Vagina (tissue), 2 donors: ENCODE results near the gene CD101. TPM values are rescaled to one million over a fixed set of nuclear protein-coding genes. Genes with fewer than 3 reads are reported as not detected.

Source experiments
- DNase-seq, 2 donors: peaks; one replicate each; pipeline ENCODE4 v3.0.0-alpha.2; 2017; ENCODE audit errors: extremely low spot score in 2 of 2
- H3K27ac ChIP-seq: fragments of 200-600 bp; sonication (generic); one replicate; pipeline ENCODE4 v1.5.1; 2019
- H3K27me3 ChIP-seq: fragments of 200-600 bp; sonication (generic); one replicate; pipeline ENCODE4 v1.5.1; 2019
- H3K36me3 ChIP-seq, 2 donors: fragments of 200-600 bp; sonication (generic); one replicate each; pipeline ENCODE4 v1.5.1; 2017 to 2019
- H3K4me1 ChIP-seq: fragments of 200-600 bp; sonication (generic); one replicate; pipeline ENCODE4 v1.5.1; 2019
- H3K4me3 ChIP-seq, 2 donors: fragments of 200-600 bp; sonication (generic); 1 replicate in 1 of 2; 2 replicates in 1 of 2; pipeline ENCODE4 v1.5.1; 2016 to 2019
- H3K9me3 ChIP-seq: fragments of 200-600 bp; sonication (generic); one replicate; pipeline ENCODE4 v1.5.1; 2019
- CTCF ChIP-seq, 3 experiments: fragments of 450-650 bp in 2 of 3; fragments of 200-600 bp in 1 of 3; sonication (generic) in 1 of 3; IDR thresholded peaks; one replicate each; pipeline ENCODE4 v1.5.1; 2017 to 2019; ENCODE audit warnings: antibody characterized with exemption in 3 of 3, mild to moderate bottlenecking in 2 of 3, moderate library complexity in 2 of 3
- POLR2A ChIP-seq, 2 donors: fragments of 450-650 bp; IDR thresholded peaks; one replicate each; pipeline ENCODE4 v1.6.1; 2017; ENCODE audit warnings: antibody characterized with exemption in 2 of 2, mild to moderate bottlenecking in 2 of 2, moderate library complexity in 2 of 2
- POLR2AphosphoS5 ChIP-seq, 2 donors: sonication (generic); formaldehyde crosslinking; IDR thresholded peaks; one replicate each; pipeline ENCODE4 v1.9.0; 2017; ENCODE audit warnings: antibody characterized with exemption in 2 of 2, mild to moderate bottlenecking in 2 of 2, low read depth in 1 of 2; ENCODE audit not compliant: insufficient read depth in 1 of 2
- intact Hi-C: fragments of 100-400 bp; cut with DNase I; formaldehyde crosslinking; loops from one replicate; pipeline ENCODE4 v1.15.1; 2023
- total RNA-seq: library from RNA; depleted of rRNA; stranded (reverse); fragments of >200 nt; gene quantifications from one replicate; pipeline ENCODE4 v1.2.3, GENCODE V29; 2016

CD101 gene
- total RNA-seq, 1 donor from 2014 or later: 3.9 TPM

DNA sequence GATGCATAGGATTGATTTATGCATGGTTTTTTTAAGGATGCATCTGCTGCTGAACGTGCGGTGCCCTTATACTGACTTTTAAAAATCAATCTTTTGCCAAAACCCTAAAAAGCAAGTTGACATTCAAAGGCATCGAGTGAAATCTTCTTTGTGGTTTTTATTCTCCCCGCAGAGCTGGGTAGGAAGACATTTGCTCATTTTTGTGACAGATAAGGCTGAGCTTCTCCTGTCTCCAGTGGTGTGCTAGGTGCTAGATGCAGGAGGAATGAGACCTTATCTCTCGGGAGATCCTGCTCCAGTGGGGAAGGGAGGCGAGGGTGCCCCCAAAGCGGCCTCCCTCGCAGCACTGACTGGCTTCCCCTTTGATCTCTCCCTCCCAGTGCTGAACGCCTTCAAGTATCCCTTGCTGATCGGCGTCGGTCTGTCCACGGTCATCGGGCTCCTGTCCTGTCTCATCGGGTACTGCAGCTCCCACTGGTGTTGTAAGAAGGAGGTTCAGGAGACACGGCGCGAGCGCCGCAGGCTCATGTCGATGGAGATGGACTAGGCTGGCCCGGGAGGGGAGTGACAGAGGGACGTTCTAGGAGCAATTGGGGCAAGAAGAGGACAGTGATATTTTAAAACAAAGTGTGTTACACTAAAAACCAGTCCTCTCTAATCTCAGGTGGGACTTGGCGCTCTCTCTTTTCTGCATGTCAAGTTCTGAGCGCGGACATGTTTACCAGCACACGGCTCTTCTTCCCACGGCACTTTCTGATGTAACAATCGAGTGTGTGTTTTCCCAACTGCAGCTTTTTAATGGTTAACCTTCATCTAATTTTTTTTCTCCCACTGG lies 14.9 kb upstream of the CD101 start:
- Histone ChIP-seq H3K27ac (no peak overlapping the region), H3K4me1 (no peaks in the 10 kb centered on the region), H3K27me3 (no peaks in the 10 kb centered on the region), H3K4me3 (no peak overlapping the region), H3K36me3 (no peaks in the 10 kb centered on the region), H3K9me3 (no peaks in the 10 kb centered on the region)
- TF ChIP-seq POLR2AphosphoS5 (IDR thresholded peaks at IDR 0.05; ENCODE audit: insufficient read depth in 1 of 2, low read depth in 1 of 2) (no peak), CTCF (IDR thresholded peaks at IDR 0.05) (no peak), POLR2A (IDR thresholded peaks at IDR 0.05) (no peak)
- intact Hi-C loops: no loop called here
- no peak for DNase-seq

GRCh38 chr1:116987256-116987555 lies 14.4 kb upstream of the CD101 start:
- Histone ChIP-seq H3K4me1 (no peaks in the 10 kb centered on the region), H3K36me3 (no peaks in the 10 kb centered on the region), H3K27ac (no peak overlapping the region), H3K27me3 (no peaks in the 10 kb centered on the region), H3K9me3 (no peaks in the 10 kb centered on the region), H3K4me3 (no peak overlapping the region)
- intact Hi-C loops: no loop called here
- no peak for DNase-seq
- TF ChIP-seq POLR2A (IDR thresholded peaks at IDR 0.05): no peak
- TF ChIP-seq POLR2AphosphoS5 (IDR thresholded peaks at IDR 0.05; ENCODE audit: insufficient read depth in 1 of 2, low read depth in 1 of 2): no peak
- no peak for TF ChIP-seq CTCF (IDR thresholded peaks at IDR 0.05)

DNA sequence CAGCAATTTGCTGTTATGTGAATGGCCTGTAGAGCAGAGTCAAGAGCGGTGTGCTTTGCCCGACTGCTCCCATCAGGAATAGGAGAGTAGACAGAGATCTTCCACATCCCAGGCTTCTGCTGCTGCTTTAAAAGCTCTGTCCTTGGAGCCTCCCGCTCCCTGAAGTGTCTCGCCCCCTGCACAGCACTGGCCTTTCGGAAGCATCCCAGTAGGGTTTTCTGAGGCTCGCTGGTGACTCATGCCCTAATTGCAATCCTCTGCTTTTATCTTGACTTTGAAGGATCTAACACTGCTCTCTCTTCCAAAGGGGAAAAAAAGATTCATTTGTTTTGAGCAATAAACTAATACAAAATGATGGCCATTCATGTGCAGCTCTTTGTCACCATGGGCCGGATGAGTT lies 13.3 kb upstream of the CD101 start:
- TF ChIP-seq POLR2AphosphoS5 (IDR thresholded peaks at IDR 0.05; ENCODE audit: insufficient read depth in 1 of 2, low read depth in 1 of 2) (no peak), POLR2A (IDR thresholded peaks at IDR 0.05) (no peak), CTCF (IDR thresholded peaks at IDR 0.05) (no peak)
- Histone ChIP-seq H3K36me3 (no peaks in the 10 kb centered on the region), H3K9me3 (no peaks in the 10 kb centered on the region), H3K4me3 (no peak overlapping the region), H3K27me3 (no peaks in the 10 kb centered on the region), H3K4me1 (no peaks in the 10 kb centered on the region), H3K27ac (no peak overlapping the region)
- no peak for DNase-seq
- intact Hi-C loops: no loop called here

DNA sequence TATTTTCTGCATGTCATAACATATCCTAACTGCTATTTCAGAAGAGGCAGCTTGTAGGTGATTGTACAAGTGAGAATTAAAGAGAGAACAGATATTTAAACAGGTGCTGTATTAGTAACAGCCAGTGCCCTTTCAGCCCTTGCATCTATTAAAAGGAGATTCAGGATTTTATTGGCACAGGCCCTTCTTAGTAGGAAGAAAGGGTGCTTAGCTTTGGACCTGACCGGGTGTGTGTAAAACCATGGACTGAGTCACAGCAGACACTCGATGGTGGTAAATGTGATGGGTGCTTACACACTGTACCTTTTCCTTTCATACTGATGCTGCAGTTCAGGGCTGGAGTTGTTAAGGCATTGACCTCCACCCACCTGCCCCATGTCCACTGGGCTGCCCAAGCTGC lies 12.7 kb upstream of the CD101 start:
- Histone ChIP-seq H3K36me3 (no peaks in the 10 kb centered on the region), H3K4me3 (no peak overlapping the region), H3K27ac (no peak overlapping the region), H3K27me3 (no peaks in the 10 kb centered on the region), H3K4me1 (no peaks in the 10 kb centered on the region), H3K9me3 (no peaks in the 10 kb centered on the region)
- DNase-seq: no peak
- intact Hi-C loops: no loop called here
- TF ChIP-seq POLR2A (IDR thresholded peaks at IDR 0.05) (no peak), CTCF (IDR thresholded peaks at IDR 0.05) (no peak), POLR2AphosphoS5 (IDR thresholded peaks at IDR 0.05; ENCODE audit: insufficient read depth in 1 of 2, low read depth in 1 of 2) (no peak)

DNA sequence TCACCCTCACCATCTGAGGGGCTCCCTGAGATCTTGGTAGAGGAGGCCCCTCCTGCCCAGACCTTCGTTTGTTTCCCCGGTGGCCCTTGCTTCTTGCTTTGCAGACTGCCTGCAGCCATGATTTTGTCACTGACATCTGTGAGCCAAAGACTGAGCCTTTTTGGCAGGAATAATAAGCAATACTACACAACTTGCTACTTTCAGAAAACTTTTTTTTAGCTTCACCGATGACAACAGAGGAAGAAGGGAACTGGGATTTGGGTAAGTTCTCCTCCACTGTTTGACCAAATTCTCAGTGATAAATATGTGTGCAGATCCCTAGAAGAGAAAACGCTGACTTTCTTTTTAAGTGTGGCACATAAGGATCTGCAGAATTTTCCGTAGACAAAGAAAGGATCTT lies 11.7 kb upstream of the CD101 start:
- intact Hi-C loops: no loop called here
- Histone ChIP-seq H3K9me3 (no peaks in the 10 kb centered on the region), H3K4me3 (no peak overlapping the region), H3K27ac (no peak overlapping the region), H3K4me1 (no peaks in the 10 kb centered on the region), H3K36me3 (no peaks in the 10 kb centered on the region), H3K27me3 (no peaks in the 10 kb centered on the region)
- TF ChIP-seq CTCF (IDR thresholded peaks at IDR 0.05) (no peak), POLR2AphosphoS5 (IDR thresholded peaks at IDR 0.05; ENCODE audit: insufficient read depth in 1 of 2, low read depth in 1 of 2) (no peak), POLR2A (IDR thresholded peaks at IDR 0.05) (no peak)
- DNase-seq: no peak
